Endothelial cell of umbilical vein (primary cell): Measurements from ENCODE around the gene CDKN2AIP.

Experiments
- CTCF ChIP-seq, 2 donors: IDR thresholded peaks; 1 replicate in 1 of 2; 2 replicates in 1 of 2; pipeline ENCODE4 v1.5.1; 2011; ENCODE audit warnings: low read length in 2 of 2, mild to moderate bottlenecking in 2 of 2, moderate library complexity in 2 of 2, control low read depth in 1 of 2, inconsistent platforms in 1 of 2, low read depth in 1 of 2; ENCODE audit not compliant: insufficient read depth in 1 of 2; ENCODE audit errors: extremely low read depth in 1 of 2
- EZH2 ChIP-seq: IDR thresholded peaks from 2 replicates; pipeline ENCODE4 v1.6.1; 2012; ENCODE audit warnings: borderline replicate concordance, low read depth, mild to moderate bottlenecking, moderate library complexity, low read length, inconsistent platforms; ENCODE audit not compliant: severe bottlenecking
- FOS ChIP-seq: IDR thresholded peaks from 2 replicates; pipeline ENCODE4 v1.6.1; 2011; ENCODE audit warnings: mild to moderate bottlenecking, low read length, moderate library complexity, borderline replicate concordance; ENCODE audit not compliant: insufficient read depth
- JUN ChIP-seq: IDR thresholded peaks from 2 replicates; pipeline ENCODE4 v1.6.1; 2011; ENCODE audit warnings: borderline replicate concordance, low read depth; ENCODE audit not compliant: insufficient read length, insufficient read depth
- MAX ChIP-seq: IDR thresholded peaks from 2 replicates; pipeline ENCODE4 v1.6.1; 2011; ENCODE audit not compliant: insufficient read depth, insufficient read length
- POLR2A ChIP-seq: IDR thresholded peaks from 2 replicates; pipeline ENCODE4 v1.6.1; 2012; ENCODE audit warnings: low read depth, mild to moderate bottlenecking, control low read depth, low read length
- POLR2AphosphoS5 ChIP-seq: IDR thresholded peaks from 2 replicates; pipeline ENCODE4 v1.6.1; 2012; ENCODE audit warnings: low read depth, mild to moderate bottlenecking, control low read depth, low read length, moderate library complexity; ENCODE audit not compliant: insufficient read depth

GRCh38 chr4:183430317-183430993 is 14.0 kb upstream of the CDKN2AIP start:
- TF ChIP-seq MAX (no peak), EZH2 (no peak), CTCF (IDR thresholded peaks at IDR 0.05; ENCODE audit: extremely low read depth in 1 of 2, insufficient read depth in 1 of 2, low read depth in 1 of 2, low read length in 2 of 2) (peak in 1 of 2 donors; percentile 14), POLR2AphosphoS5 (no peak), FOS (no peak), POLR2A (no peak), JUN (no peak)
